Ishikawa (cell line): Measurements from ENCODE around the gene GRAMD1B.

Source experiments
- CEBPB ChIP-seq: IDR thresholded peaks from 2 replicates; pipeline ENCODE4 v1.6.1; 2012
- CREB1 ChIP-seq: IDR thresholded peaks from 2 replicates; pipeline ENCODE4 v1.6.1; 2012; ENCODE audit warnings: low read depth
- EGR1 ChIP-seq: IDR thresholded peaks from 2 replicates; pipeline ENCODE4 v1.6.1; 2012
- EP300 ChIP-seq: IDR thresholded peaks from 2 replicates; pipeline ENCODE4 v1.6.1; 2012; ENCODE audit warnings: borderline replicate concordance
- FOXM1 ChIP-seq: IDR thresholded peaks from 2 replicates; pipeline ENCODE4 v1.6.1; 2012; ENCODE audit warnings: low read depth, borderline replicate concordance
- MAX ChIP-seq: IDR thresholded peaks from 2 replicates; pipeline ENCODE4 v1.6.1; 2012
- NFIC ChIP-seq: IDR thresholded peaks from 2 replicates; pipeline ENCODE4 v1.6.1; 2012
- RAD21 ChIP-seq: IDR thresholded peaks from 2 replicates; pipeline ENCODE4 v1.6.1; 2012; ENCODE audit warnings: low read depth
- REST ChIP-seq: IDR thresholded peaks from 2 replicates; pipeline ENCODE4 v1.6.1; 2012; ENCODE audit warnings: low read depth, mild to moderate bottlenecking
- TAF1 ChIP-seq: IDR thresholded peaks from 2 replicates; pipeline ENCODE4 v1.6.1; 2012; ENCODE audit warnings: low read depth, mild to moderate bottlenecking
- TCF12 ChIP-seq: IDR thresholded peaks from 2 replicates; pipeline ENCODE4 v1.6.1; 2012; ENCODE audit warnings: low read depth
- TEAD4 ChIP-seq: IDR thresholded peaks from 2 replicates; pipeline ENCODE4 v1.6.1; 2012
- USF1 ChIP-seq: IDR thresholded peaks from 2 replicates; pipeline ENCODE4 v1.6.1; 2012
- YY1 ChIP-seq: IDR thresholded peaks from 2 replicates; pipeline ENCODE4 v1.6.1; 2012; ENCODE audit warnings: low read depth
- ZBTB7A ChIP-seq: IDR thresholded peaks from 2 replicates; pipeline ENCODE4 v1.6.1; 2012; ENCODE audit warnings: low read depth

Gene GRAMD1B

GRCh38 chr11:123562158-123562557 lies 132.1 kb downstream of the GRAMD1B start:
- no peak for TF ChIP-seq RAD21
- no peak for TF ChIP-seq TEAD4

DNA sequence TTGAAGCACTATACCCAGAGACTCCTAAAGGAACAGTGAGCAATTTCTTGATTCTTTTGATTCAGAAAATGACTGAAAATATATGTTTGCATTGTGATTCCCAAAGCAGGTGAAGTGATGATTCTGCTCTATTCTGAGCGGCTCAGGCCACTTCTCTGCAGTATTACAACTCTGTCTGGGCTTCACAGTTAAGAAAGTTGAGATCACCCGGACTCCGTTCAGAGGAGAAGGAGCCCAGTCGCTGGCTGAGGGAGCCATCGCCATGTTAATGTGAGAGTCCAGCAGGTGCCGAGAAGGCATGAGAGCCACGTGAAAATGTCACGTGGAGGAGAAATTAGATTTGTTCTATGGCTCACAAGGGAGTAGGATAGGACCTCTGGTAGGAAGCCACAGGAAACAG lies 132.8 kb downstream of the GRAMD1B start:
- TF ChIP-seq FOXM1 (no peak), TEAD4 (no peak), TAF1 (no peak), REST (no peak), USF1 (no peak), EGR1 (no peak), TCF12 (no peak)

GRCh38 chr11:123564221-123564620 lies 134.2 kb downstream of the GRAMD1B start:
- TF ChIP-seq FOXM1 (no peak), CEBPB (no peak), RAD21 (no peak), REST (no peak), TAF1 (no peak), TEAD4 (no peak), ZBTB7A (no peak), NFIC (no peak), USF1 (no peak), MAX (no peak), EGR1 (no peak), YY1 (no peak)

DNA sequence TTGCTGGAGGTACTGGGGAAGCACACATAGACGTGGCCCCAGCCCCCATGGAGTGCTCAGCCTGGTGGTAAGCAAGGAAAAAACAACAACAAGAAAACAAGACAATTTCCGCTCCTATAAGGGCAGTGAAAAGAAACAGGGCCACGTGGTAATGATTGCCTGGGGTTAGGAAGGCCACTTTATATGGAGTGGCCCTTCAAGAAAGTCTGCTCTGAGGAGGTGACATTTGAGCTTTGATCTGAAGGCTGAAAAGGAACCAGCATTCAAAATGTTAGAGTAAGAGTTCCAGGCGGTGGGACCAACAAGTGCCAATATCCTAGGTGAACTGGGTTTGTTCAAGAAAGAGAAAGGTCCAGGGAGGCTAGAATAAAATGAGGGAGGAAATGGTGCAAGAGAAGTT lies 136.8 kb downstream of the GRAMD1B start:
- TF ChIP-seq RAD21 (no peak), YY1 (no peak), FOXM1 (no peak), TCF12 (no peak), EGR1 (no peak), MAX (no peak), ZBTB7A (no peak), NFIC (no peak)

GRCh38 chr11:123567466-123567865 lies 137.4 kb downstream of the GRAMD1B start:
- TF ChIP-seq REST, result no peak
- TF ChIP-seq ZBTB7A, result no peak
- no peak for TF ChIP-seq TCF12
- no peak for TF ChIP-seq MAX

GRCh38 chr11:123568367-123568870 lies 138.3 kb downstream of the GRAMD1B start:
- TF ChIP-seq FOXM1 (no peak), CEBPB (no peak), RAD21 (no peak), TAF1 (no peak), REST (no peak), YY1 (no peak), NFIC (no peak), EP300 (no peak), ZBTB7A (no peak), TCF12 (no peak), USF1 (no peak), TEAD4 (no peak), MAX (no peak), CREB1 (no peak), EGR1 (no peak)
